HT-29 (cell line): Measurements from ENCODE around the gene CHCHD1. TPM values are rescaled to one million over a fixed set of nuclear protein-coding genes. Genes with fewer than 3 reads are reported as not detected.
A peak's percentile ranks its signal among the peaks of the same experiment; 100 is the strongest.
"Not testable (repeated sequence)": the region's sequence is repeated elsewhere in the genome, so short reads cannot be mapped to it uniquely, and the experiment has no call there.

ENCODE experiments used
- DNase-seq: peaks from one replicate; pipeline ENCODE4 v3.0.0-alpha.2; 2015; ENCODE audit warnings: low spot score
- total RNA-seq: library from RNA; depleted of rRNA; stranded (reverse); fragments of >200 nt; shearing (Covaris generic); gene quantifications from 2 replicates; pipeline ENCODE4 v1.2.3, GENCODE V29; 2014; rRNA removed

Gene CHCHD1
- 57.6 and 65.8 TPM in 2 replicates for total RNA-seq

DNA sequence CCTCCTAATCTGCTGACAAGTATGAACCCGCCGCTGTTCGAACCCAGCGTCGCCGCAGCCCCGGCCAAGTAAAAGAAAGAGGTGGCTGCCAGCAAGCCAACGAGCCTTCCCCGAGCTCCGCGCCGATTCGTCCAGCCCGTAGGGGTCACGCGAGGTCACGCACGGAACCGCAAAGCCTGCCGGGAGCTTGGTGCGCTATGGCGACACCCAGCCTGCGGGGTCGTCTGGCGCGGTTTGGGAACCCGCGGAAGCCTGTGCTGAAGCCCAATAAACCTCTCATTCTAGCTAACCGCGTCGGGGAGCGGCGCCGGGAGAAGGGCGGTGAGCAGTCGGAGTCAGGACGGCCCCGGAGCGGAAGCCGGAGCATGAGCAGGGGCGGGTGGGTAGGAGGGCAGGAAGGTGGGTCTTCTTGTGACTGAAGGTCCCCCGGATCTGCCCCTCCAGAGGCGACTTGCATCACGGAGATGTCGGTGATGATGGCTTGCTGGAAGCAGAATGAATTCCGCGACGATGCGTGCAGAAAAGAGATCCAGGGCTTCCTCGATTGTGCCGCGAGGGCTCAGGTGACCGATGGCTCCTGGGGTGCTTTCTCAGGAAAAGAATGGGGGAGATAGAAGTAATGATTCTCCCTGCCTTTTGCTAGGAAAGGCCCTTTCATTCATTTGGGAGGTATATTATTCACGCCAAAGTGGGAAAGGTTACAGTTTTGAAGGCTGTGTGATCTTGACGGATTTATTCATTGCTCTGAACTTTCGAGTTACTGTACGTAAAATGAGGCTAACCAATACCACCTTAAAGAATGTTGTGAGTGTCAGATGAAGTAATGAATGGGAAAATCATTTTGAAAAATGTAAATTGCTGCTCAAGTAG, at the start of gene CHCHD1:
Gene CHCHD1, plus strand, starts transcription at position 170 of the 870 bp plus-strand sequence. Its CDS starts 28 bp downstream, at position 198.
- peak; percentile 83 for DNase-seq

DNA sequence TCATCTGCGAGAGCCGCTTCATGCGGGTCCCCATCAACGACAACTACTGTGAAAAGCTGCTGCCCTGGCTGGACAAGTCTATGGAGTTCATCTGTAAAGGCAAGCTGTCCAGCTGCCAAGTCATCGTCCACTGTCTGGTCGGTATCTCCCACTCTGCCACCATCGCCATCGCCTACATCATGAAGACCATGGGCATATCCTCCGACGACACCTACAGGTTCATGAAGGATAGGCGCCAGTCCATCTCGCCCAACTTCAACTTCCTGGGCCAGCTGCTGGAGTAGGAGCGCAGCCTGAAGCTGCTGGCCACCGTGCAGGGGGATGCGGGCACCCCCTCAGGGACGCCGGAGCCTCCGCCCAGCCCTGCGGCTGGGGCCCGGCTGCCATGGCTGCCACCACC, 49.4 kb upstream of the CHCHD1 start:
- no peak for DNase-seq

DNA sequence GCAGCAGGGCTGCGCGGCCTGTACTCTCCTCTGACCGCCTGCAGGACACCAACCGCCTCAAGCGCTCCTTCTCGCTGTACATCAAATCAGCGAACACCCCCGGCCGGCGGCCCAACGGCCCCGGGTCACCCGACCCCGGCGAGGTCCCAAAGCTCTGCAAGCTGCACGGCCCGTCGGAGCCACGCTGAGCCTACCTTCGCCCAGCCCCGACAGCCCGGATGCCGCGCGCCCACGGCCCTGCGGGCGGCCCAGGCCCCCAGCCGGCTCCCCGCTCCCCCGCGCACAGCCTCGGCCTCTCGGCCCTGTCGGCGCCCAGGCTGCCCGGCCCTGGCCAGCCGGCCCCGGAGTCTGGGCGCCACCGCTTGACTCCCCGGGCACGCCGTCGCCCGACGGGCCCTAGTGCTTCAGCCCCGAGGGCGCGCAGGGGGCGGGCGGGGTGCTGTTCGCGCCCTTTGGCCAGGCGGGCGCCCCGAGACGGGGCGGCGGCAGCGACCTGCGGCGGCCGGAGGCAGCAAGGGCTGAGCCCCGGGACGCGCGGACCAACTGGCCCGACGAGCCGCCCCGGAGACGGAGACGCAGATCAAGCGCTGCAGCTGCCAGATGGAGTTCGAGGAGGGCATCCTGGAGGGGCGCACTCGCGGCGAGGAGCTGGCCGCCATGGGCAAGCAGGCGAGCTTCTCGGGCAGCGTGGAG, 48.8 kb upstream of the CHCHD1 start:
- DNase-seq = no peak

DNA sequence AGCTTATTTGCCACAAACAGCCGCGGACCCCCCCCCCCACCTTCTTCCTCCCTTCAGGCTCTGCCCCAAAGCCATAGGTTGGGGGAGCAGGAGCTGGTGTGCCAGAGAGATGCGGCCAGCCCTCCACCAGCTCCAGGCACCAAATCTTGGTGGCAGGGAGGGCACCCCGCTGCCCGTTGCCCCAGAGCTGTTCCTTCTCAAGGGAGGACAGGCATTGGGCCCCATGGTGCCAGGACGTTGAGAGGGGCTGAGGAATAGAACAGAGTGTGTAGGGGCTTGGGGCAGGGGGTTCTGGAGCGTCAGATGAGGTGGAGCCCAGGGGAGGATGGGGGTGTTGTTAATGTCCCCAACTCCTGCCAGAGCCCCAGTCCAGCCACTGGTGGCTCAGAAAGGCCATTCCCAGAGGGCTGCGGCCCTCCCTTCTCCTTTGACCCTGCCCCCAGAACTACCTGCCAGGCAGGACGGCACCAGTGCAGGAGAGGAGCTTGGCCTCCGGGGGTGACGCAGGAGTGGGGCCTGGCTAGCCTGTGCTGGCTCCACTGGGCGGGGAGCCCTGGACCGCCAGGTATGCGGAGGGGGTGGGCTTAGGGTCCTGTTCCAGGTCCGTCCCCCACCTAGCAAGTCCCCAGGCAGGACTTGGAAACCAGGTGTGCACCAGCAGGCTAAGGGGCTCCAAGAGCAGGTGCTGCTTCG, 47.7 kb upstream of the CHCHD1 start:
- no peak for DNase-seq

DNA sequence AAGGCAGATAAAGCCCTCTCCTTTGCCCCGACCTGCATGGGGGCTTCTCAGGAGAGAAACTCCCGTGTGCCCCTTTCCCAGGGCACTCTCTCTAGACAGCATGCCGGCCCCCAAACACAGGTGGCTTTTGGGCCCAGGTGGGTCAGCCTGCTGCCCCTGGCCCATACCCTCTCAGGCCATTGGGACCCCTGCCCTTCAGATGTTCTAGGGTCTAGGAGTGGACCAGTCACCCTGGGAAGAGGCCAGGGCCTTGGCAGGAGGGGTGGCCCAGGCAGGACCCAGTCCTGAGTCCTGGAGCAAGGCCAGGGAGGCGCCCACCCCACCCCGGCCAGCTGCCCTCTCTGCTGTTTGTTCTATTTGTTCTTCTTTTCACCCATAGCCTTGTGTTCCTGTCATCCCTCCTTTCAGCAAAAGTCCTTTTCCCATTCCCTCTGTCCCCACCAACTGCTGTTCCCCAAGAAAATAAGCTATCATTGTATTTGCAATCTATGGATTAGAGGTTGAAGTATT, 47.0 kb upstream of the CHCHD1 start:
- DNase-seq = no peak

DNA sequence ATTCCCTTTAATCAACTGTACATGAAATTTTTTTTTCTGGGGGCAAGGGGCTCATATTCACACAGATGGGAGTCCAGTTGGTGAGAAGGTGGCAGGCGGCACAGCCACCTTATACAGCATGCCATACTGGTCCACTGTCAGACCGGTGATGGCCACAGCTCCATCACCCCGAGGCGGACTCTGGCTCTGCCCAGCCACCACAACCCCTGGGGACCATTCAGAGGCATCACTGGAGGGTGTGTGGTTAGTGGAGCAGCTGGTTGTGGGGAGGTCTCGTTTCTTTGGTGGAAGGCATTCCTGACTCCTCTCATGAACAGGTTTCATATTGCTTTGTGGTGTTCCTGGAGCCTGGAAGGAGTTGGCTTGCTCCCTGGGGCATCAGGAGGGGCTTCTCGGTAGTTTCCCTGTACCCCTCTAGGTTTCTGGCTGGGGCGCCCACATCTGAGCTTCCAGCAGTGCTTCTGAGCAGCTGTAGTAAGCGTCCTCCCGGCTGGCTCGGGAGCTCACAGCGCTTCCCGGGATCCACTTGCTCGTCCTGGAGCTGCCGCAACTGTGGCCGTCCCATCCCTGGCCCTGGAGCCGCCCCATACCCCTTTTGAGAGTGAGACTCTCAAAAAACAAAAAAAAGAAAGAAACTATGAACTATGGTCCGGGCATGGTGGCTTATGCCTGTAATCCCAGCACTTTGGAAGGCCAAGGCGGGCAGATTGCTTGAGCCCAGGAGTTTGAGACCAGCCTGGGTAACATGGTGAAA, 41.2 kb upstream of the CHCHD1 start:
- DNase-seq = not testable (repeated sequence)

DNA sequence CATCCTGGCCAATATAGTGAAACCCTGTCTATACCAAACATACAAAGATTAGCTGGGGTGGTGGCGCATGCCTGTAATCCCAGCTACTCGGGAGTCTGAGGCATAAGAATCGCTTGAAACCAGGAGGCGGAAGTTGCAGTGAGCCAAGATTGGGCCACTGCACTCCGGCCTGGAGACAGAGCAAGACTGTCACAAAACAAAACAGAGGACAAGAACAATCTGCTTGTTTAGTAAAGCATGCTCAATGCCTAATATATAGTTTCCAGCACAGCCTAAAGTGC, 39.5 kb upstream of the CHCHD1 start:
- DNase-seq = no peak

DNA sequence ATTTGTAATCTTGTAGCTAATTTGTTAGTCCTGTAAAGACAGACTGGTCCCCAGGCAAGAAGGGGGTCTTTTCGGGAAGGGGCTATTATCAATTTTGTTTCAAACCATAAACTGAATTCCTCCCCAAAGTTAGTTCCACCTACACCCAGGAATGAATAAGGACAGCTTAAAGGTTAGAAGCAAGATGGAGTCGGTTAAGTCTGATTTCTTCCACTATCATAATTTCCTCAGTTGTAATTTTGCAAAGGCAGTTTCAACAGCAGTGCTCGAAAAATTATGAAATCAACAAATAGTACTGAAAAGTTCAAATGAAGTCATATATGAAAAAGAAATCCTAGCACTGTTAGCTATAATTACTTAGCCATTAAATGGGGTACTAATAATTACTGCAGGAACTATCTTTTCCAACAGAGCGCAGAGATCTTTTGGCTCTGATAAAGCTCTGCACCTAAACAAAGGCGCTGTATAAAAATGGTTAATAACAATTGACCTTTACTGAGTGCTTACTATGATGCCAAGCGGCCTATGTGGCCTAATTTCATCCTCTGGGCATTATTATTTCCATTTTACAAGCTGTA, 38.4 kb upstream of the CHCHD1 start:
- DNase-seq = peak; percentile 10

DNA sequence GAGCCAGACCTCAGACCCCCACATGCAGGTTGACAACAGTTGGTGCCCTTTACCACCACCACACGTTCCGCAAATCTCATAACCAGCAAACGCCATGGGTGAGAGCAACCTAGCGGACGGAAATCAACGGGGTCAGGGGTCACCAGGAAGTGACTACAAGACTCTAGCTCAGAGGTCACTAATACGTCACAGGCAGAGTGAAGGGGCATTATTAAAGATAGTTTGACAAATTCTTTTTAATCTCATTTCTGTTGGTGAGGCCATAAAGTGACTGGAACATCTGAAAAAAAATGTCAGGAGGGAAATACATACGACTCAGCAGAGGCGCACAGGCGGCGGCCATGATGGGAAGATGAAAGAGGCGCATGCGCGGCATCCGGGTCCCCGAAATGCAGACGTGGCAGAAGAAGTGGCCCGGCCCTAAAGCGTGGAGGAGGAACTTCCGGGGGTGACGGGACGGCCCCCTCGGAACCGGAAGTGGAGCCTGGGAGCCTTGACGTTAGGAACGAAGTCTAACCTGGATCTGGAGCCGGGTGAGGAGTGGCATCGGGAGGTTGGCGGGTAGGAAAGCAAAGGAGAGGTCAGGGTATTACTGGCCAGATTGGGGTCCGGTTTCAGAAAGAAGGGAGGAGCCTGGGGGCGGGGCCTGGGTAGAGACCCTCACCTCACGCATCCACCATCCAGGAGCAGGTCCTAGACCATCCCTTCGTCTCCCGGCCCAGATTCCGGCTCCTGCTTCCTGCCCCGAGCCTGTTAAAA, 37.8 kb upstream of the CHCHD1 start, which contains the start of gene SEC24C:
Gene SEC24C, plus strand, starts transcription at position 468 of the 759 bp plus-strand sequence. CDS start 2,461 bp downstream, outside the sequence.
- DNase-seq = peak; percentile 97

DNA sequence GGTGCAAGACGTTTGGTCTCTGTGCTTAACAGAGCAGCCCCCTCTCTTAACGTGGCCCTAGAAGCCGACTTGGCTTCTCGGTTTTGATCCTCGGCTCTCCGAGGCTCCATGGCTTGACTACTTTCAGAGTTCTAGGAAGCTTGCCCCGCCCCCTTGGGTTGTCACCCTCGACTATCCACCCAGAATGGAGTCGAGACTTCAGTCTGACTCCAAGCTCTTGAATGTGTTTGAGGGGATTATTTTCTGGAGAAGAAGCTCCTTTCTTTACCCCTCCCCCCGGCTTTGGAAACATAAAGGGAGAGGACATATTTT, 37.2 kb upstream of the CHCHD1 start:
- DNase-seq = peak; percentile 64

DNA sequence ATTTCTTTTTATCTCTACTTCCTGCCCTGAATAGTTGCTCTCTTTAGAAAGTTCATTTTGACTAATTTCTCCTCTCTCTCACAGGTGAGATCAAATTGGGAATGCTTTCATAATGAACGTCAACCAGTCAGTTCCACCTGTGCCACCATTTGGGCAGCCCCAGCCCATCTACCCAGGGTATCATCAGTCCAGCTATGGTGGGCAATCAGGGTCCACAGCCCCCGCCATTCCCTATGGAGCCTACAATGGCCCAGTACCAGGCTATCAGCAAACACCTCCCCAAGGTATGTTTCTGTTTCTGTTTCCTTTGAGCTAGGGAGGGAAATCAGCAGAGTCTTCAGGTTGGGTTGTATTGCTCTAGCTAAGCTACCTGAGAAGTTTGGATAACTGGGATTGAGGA, 35.1 kb upstream of the CHCHD1 start:
- DNase-seq = no peak

DNA sequence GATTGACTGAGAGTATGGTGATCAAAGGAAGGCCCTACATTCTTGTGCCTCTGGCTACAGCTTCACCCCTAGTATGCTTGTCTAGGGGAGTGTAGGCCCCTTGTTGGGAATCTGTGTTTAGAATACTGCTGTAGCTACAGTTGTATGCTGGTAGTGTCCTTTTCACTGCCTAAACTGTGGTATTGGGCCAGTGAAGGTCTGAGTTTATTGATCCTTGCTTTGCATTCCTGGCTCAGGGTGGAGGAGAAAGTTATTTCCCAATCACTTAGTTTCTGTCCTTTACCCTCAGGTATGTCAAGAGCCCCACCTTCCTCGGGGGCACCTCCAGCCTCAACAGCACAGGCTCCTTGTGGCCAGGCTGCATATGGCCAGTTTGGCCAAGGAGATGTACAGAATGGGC, 31.0 kb upstream of the CHCHD1 start:
- no peak for DNase-seq

DNA sequence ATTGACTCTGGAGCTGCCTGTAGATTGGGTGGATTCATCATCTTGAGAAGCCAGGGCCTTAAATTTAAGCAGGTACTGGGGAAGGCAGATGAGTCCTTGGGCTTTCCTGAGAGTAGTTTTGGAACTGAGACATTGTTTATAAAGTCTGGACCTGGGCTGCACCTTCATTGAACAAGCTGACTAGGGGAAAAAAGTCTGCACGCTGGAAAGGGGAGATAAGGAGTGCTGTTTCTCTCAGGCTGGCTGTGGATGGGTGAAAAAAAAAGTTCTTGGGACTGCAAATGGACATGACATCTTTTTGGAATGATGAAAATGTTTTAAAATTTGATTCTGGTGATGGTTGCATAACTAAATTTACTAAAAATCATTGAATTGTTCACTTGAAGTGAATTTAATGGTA, 25.7 kb upstream of the CHCHD1 start:
- DNase-seq = no peak

DNA sequence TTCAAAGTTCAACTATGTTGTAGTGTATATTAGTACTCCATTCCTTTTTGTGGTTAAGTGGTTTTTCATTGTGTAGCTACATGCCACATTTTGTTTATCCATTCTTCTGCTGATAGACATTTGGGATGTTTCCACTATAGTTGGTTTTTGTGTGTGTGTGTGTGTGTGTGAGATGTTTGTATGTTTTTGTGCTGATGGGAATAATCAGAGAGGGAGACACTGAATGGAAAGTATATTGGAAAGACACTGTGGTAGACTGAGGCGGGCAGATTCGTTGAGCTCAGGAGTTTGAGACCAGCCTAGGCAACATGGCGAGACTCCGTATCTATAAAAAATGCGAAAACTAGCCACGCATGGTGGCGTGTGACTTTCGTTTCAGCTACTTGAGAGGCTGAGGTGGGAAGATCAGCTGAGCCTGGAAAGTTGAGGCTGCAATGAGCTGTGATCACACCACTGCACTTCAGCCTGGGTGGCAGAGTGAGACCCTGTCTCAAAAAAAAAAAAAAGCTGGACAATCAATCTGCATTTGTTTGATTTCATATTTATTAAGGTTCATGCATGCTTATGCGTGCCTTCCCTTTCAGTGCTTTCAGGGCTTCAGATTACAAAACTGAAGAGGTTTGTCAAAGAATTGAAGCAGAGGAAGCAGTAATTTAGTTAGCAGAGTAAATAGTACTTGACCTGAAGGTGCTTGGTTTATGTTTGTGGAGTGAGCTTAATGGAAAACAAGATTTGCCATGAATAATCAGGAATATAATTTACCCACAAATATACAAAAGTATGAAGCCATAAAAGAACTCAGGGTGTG, 22.9 kb upstream of the CHCHD1 start:
- DNase-seq = no peak

DNA sequence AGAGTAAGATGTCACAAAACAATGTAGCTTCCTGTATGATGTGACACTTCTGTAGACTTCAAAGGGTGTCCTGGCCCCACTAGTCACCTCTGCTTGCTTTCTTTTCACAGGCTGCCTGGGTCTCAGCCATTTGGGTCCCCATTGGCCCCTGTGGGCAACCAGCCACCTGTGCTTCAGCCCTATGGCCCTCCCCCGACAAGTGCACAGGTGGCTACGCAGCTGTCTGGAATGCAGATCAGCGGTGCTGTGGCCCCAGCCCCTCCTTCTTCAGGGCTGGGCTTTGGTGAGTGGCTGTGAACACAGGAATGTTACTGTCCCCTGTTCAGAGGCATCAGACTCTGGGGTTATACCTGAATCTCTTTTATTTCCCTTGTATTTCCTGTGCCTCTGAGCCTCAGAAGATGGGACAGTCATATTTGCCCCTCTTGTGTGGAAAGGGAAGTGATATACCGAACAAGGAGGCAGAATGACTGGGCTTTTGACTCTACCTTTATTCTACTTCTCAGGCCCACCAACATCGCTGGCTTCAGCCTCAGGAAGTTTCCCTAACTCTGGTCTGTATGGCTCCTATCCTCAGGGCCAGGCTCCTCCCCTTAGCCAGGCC, 22.2 kb upstream of the CHCHD1 start:
- no peak for DNase-seq

DNA sequence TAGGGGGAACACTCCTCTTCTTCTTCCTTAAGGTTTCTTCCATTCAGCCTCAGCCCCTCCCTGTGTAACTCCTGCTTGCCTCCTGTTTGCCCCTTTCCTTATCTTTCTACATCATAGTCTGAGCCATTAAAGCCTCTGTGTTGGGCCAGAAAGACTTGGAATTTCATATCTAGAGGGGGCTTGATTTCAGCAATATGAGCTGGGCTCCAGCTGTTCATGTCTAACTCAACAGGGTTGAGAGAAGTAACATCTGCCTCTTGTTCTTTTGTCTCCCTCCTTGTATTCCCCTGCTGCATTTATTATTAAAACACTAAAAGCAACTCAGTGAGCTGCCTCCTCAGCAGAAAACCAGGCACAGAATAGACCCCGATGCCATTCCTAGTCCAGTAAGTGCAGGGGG, 20.1 kb upstream of the CHCHD1 start:
- no peak for DNase-seq

DNA sequence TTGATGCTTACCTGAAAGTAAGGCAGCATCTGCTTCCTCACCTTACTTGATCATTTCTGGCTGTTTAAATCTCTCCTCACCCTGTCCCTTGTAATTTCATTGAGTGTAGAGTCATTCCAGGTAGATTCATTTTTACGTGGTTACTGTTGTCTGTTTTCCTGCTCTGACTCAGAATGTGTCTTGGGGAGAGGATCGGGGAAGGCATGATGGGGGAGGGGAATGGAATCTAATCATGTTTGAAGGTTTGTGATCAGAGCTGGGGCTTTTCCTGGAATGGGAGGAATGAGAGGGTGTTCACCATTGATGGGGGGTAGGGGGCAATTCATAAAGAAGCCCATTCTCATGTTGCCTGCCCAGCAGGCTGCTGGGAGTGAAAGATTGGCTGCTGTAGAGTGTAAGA, 18.9 kb upstream of the CHCHD1 start:
- DNase-seq = no peak

DNA sequence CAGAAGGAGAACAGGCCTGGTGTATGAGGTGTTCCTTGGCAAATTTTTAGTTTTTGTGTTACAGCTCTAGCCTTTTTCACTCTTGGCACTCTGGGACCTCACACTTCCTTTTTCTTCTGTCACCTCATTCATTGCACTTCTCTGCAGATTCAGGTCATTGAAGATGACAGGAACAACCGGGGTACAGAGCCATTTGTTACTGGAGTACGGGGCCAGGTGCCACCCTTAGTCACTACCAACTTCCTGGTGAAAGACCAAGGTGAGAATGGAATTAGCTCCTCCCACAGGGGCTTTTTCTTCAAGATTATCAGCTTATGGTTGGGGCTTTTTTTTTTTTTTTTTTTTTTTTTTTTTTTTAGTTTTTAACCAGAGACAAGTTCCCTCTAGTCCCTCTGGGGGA, 18.5 kb upstream of the CHCHD1 start:
- DNase-seq = no peak

DNA sequence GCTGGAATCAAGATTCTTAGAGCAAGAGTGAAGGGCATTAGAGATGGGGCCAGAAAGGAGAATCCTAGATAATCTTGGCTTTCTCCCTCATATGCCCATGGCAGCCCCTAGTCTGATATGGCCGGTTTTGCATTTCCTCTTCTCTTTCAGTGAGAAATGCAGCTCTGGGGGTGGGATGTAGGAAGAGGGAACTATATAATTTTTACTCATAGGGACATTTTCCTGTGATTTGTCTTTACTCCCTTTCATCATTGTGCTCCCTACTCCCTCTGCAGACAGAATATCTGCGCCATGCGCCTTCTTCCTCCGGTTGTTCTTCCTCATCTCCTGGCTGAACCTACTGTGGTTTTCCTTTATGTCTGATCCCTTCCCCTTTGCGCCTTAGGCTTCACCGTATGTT, 16.8 kb upstream of the CHCHD1 start:
- DNase-seq = no peak
